Natural killer cell (primary cell): ENCODE results near the gene MTUS2. TPM values are rescaled to one million over a fixed set of nuclear protein-coding genes. Genes with fewer than 3 reads are reported as not detected.

ENCODE experiments used
- ATAC-seq, 3 donors: fragments of 150-1000 bp in 2 of 3; fragments of 200-7000 bp in 1 of 3; cut with Tn5 transposase; 1 replicate in 1 of 3; 2 replicates in 2 of 3; pipeline ENCODE4 v1.10.0; 2021; ENCODE audit warnings: mild to moderate bottlenecking in 2 of 3, moderate library complexity in 2 of 3
- DNase-seq, 2 donors: peaks; one replicate each; pipeline versions ENCODE4 v3.0.0 to v3.0.0-alpha.2; 2013 to 2021; ENCODE audit warnings: mixed read lengths in 1 of 2
- H3K27ac ChIP-seq: one replicate; pipeline ENCODE4 v1.5.1; 2013; ENCODE audit warnings: mild to moderate bottlenecking, low read length
- H3K27me3 ChIP-seq: one replicate; pipeline ENCODE4 v1.6.1; 2013; ENCODE audit warnings: low read length; ENCODE audit not compliant: control insufficient read depth, insufficient read depth
- H3K36me3 ChIP-seq: one replicate; pipeline ENCODE4 v1.6.1; 2013; ENCODE audit warnings: low read length; ENCODE audit not compliant: control insufficient read depth, insufficient read depth
- H3K4me1 ChIP-seq: one replicate; pipeline ENCODE4 v1.6.1; 2013; ENCODE audit warnings: low read length; ENCODE audit not compliant: control insufficient read depth, insufficient read depth
- H3K4me3 ChIP-seq: one replicate; pipeline ENCODE4 v1.5.1; 2013; ENCODE audit warnings: low read length
- H3K9me3 ChIP-seq: one replicate; pipeline ENCODE4 v1.6.1; 2013; ENCODE audit warnings: low read length; ENCODE audit not compliant: control insufficient read depth, insufficient read depth
- H3K27ac Mint-ChIP-seq, 2 donors: one replicate each; pipeline ENCODE4 v1.8.0; 2022; ENCODE audit warnings: mild to moderate bottlenecking in 2 of 2, mixed read lengths in 2 of 2, moderate library complexity in 1 of 2
- H3K27me3 Mint-ChIP-seq, 2 donors: one replicate each; pipeline ENCODE4 v1.8.0; 2022; ENCODE audit warnings: low read depth in 2 of 2, mixed read lengths in 2 of 2
- H3K36me3 Mint-ChIP-seq: one replicate; pipeline ENCODE4 v1.8.0; 2022; ENCODE audit warnings: mixed read lengths
- H3K4me1 Mint-ChIP-seq, 2 donors: one replicate each; pipeline ENCODE4 v1.8.0; 2022; ENCODE audit warnings: mixed read lengths in 2 of 2
- H3K4me3 Mint-ChIP-seq: one replicate; pipeline ENCODE4 v1.8.0; 2022; ENCODE audit warnings: mild to moderate bottlenecking, moderate library complexity, mixed read lengths
- H3K9me3 Mint-ChIP-seq, 2 donors: one replicate each; pipeline ENCODE4 v1.8.0; 2022; ENCODE audit warnings: mixed read lengths in 2 of 2
- WGBS: methylation state at CpG from one replicate; pipeline ENCODE4 v1.1.7; 2013; ENCODE audit warnings: missing lambda C conversion rate; ENCODE audit not compliant: insufficient coverage; 5-methylcytosine and 5-hydroxymethylcytosine counted together
- intact Hi-C: fragments of 100-400 bp; cut with micrococcal nuclease; formaldehyde crosslinking; loops from one replicate; pipeline ENCODE4 v1.14.2; 2022
- total RNA-seq, 4 donors: library from RNA; stranded (reverse); fragments of 120-200 nt in 1 of 4; gene quantifications; one replicate each; pipeline versions ENCODE4 v1.2.3 to v1.2.4, GENCODE V29; 2013 to 2022
- TF ChIP-seq, protein P1 (sequence below): fragments of 200-600 bp; IDR thresholded peaks from one replicate; pipeline ENCODE4 v1.8.0; 2022; ENCODE audit warnings: antibody characterized with exemption

The MTUS2 gene
- total RNA-seq, 3 donors from 2014 or later (not counting 1 experiment from before 2014, with no cell fraction given): not detected

DNA sequence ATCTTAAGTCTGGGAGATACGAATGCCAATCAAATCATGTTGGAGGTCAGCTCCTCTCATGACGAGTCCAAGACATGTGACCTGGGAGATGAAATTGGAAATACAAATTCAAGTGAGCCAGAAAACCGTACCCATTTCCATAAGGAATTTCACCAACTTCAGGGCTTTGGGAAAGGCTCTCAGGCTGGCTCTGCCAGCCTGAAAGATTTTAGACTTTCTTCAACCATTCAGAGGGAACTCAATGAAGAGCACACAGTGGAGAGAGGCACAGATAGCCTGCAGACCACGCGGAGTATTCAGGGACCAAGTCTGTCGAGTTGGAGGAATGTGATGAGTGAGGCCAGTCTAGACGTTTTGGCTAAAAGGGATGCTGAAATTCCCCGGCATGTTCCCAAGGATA is 204.6 kb downstream of the MTUS2 start:
- intact Hi-C loops: no loop called here
- peaks cover 6 to 12% of the 10 kb centered on the region in 2 donors for H3K9me3 Mint-ChIP-seq
- no peak overlapping the region for H3K27ac Mint-ChIP-seq
- TF ChIP-seq, protein P1, sequence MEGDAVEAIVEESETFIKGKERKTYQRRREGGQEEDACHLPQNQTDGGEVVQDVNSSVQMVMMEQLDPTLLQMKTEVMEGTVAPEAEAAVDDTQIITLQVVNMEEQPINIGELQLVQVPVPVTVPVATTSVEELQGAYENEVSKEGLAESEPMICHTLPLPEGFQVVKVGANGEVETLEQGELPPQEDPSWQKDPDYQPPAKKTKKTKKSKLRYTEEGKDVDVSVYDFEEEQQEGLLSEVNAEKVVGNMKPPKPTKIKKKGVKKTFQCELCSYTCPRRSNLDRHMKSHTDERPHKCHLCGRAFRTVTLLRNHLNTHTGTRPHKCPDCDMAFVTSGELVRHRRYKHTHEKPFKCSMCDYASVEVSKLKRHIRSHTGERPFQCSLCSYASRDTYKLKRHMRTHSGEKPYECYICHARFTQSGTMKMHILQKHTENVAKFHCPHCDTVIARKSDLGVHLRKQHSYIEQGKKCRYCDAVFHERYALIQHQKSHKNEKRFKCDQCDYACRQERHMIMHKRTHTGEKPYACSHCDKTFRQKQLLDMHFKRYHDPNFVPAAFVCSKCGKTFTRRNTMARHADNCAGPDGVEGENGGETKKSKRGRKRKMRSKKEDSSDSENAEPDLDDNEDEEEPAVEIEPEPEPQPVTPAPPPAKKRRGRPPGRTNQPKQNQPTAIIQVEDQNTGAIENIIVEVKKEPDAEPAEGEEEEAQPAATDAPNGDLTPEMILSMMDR: no peak
- H3K27me3 Mint-ChIP-seq: no peaks in the 10 kb centered on the region
- 85% methylated on average over 8 of the region's 8 CpGs for WGBS
- Histone ChIP-seq H3K4me3 (no peak overlapping the region), H3K27me3 (no peaks in the 10 kb centered on the region), H3K27ac (no peak overlapping the region), H3K4me1 (no peaks in the 10 kb centered on the region), H3K9me3 (no peaks in the 10 kb centered on the region), H3K36me3 (no peaks in the 10 kb centered on the region)
- DNase-seq: no peak
- H3K4me1 Mint-ChIP-seq: no peaks in the 10 kb centered on the region
- ATAC-seq: no peak
- H3K36me3 Mint-ChIP-seq: peaks cover 6% of the 10 kb centered on the region
- H3K4me3 Mint-ChIP-seq: no peak overlapping the region

DNA sequence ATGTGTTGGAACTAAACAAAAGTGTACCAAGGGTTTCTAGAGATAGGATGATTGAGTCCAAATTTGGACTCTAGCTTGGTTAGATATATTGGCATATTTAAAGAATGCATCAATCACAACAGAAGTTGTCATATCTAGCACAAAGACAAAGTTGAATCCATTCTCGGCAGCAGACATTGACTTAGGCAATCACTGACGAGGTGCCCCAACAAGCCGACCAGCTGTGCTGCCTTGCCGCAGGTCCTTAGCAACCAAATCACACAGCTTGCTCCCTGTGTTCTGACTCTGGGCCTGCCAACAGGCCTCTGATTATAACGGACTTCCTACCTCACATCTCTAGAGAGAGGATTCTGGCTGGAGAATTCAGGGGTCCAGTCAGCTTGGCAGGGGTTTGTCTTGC is 208.7 kb downstream of the MTUS2 start:
- no peaks in the 10 kb centered on the region for H3K4me1 Mint-ChIP-seq
- no peaks in the 10 kb centered on the region for H3K27me3 ChIP-seq
- no peak overlapping the region for H3K27ac ChIP-seq
- TF ChIP-seq, protein P1: no peak
- no peaks in the 10 kb centered on the region for H3K4me1 ChIP-seq
- no peak overlapping the region for H3K4me3 Mint-ChIP-seq
- intact Hi-C loops: no loop called here
- no peaks in the 10 kb centered on the region for H3K27me3 Mint-ChIP-seq
- H3K36me3 ChIP-seq: no peaks in the 10 kb centered on the region
- no peak overlapping the region for H3K4me3 ChIP-seq
- H3K9me3 ChIP-seq: no peaks in the 10 kb centered on the region
- ATAC-seq (no peak), DNase-seq (no peak)
- no peak overlapping the region for H3K27ac Mint-ChIP-seq
- peaks cover 6% of the 10 kb centered on the region for H3K36me3 Mint-ChIP-seq
- H3K9me3 Mint-ChIP-seq: peaks cover 3 to 4% of the 10 kb centered on the region in 2 donors
- WGBS: 87% methylated on average over 5 of the region's 5 CpGs

DNA sequence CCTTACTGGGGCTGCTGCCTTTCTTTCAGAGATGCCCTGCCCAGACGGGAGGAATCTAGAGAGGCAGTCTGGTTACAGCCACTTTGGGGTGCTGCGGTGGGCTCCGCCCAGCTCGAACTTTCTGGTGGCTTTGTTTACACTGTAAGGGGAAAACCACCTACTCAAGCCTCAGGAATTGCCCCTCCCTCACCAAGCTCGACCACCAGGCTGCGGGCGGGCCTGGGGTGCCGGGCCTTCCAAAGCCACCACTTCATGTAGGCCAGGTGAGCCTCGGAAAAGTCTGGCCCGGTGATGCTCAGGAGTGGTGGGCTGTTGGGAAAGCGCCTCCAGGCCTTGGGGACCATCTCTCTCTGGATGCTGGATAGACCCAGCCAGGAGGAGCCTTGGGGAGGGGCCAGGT is 218.6 kb downstream of the MTUS2 start:
- WGBS: 90% methylated on average over 11 of the region's 11 CpGs
- Histone ChIP-seq H3K4me3 (no peak overlapping the region), H3K4me1 (no peaks in the 10 kb centered on the region), H3K27ac (no peak overlapping the region), H3K27me3 (no peaks in the 10 kb centered on the region), H3K36me3 (no peaks in the 10 kb centered on the region), H3K9me3 (no peaks in the 10 kb centered on the region)
- Mint-ChIP-seq H3K36me3 (no peaks in the 10 kb centered on the region), H3K9me3 (peaks cover 5 to 11% of the 10 kb centered on the region in 2 donors), H3K27ac (no peak overlapping the region), H3K4me3 (no peak overlapping the region), H3K27me3 (no peaks in the 10 kb centered on the region), H3K4me1 (no peaks in the 10 kb centered on the region)
- TF ChIP-seq, protein P1: no peak
- intact Hi-C loops: no loop called here
- DNase-seq (no peak), ATAC-seq (no peak)

DNA sequence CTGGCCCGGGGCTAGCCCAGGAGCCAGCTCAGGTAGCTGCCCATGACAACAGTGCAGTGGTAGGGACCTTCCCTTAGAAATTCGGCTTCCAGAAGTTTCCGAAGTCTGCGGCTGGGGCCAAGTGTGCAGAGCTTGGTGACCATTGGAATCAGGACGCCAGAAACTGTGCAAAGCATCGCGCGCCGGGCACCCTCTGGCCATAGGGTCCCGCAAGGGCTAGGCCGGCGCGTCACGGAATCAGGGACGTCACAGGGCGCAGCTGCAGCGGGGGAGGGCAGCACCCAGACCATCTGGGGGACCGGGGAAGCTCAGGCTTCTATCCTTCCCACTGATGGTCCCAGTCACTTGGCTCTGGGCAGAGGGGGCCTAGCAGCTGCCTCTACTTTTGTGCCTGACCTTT is 219.1 kb downstream of the MTUS2 start:
- Histone ChIP-seq H3K4me3 (no peak overlapping the region), H3K9me3 (no peaks in the 10 kb centered on the region), H3K27ac (no peak overlapping the region), H3K4me1 (no peaks in the 10 kb centered on the region), H3K27me3 (no peaks in the 10 kb centered on the region), H3K36me3 (no peaks in the 10 kb centered on the region)
- H3K27me3 Mint-ChIP-seq: no peaks in the 10 kb centered on the region
- H3K4me3 Mint-ChIP-seq: no peak overlapping the region
- no peaks in the 10 kb centered on the region for H3K4me1 Mint-ChIP-seq
- H3K36me3 Mint-ChIP-seq: no peaks in the 10 kb centered on the region
- ATAC-seq (no peak), DNase-seq (no peak)
- TF ChIP-seq, protein P1: no peak
- H3K9me3 Mint-ChIP-seq: peaks cover 5 to 9% of the 10 kb centered on the region in 2 donors
- H3K27ac Mint-ChIP-seq: no peak overlapping the region
- WGBS: 83% methylated on average over 18 of the region's 18 CpGs
- intact Hi-C loops: no loop called here
